ENCODE results near the gene RORC. TPM values are rescaled to one million over a fixed set of nuclear protein-coding genes. Genes with fewer than 3 reads are reported as not detected.
"Not testable (repeated sequence)": the region's sequence is repeated elsewhere in the genome, so short reads cannot be mapped to it uniquely, and the experiment has no call there.

RORC gene
- total RNA-seq, 1 donor from 2014 or later, result not detected

GRCh38 chr1:151790940-151791651, 40.5 kb downstream of the RORC start:
- peak overlapping the region; percentile 95 for H3K27ac Mint-ChIP-seq (ENCODE audit: unreplicated experiment)
- no peak for DNase-seq (ENCODE audit: low spot score)
- peaks cover 21% of the 10 kb centered on the region for H3K4me1 Mint-ChIP-seq (ENCODE audit: low read depth)
- H3K9me3 Mint-ChIP-seq (ENCODE audit: low read depth), result no peaks in the 10 kb centered on the region
- TF ChIP-seq CTCF (IDR thresholded peaks at IDR 0.05), result no peak
- no peaks in the 10 kb centered on the region for H3K36me3 Mint-ChIP-seq (ENCODE audit: low read depth)
- H3K4me3 Mint-ChIP-seq (ENCODE audit: unreplicated experiment), result peak overlapping the region; percentile 90
- no peaks in the 10 kb centered on the region for H3K27me3 Mint-ChIP-seq (ENCODE audit: low read depth)

GRCh38 chr1:151790071-151790939, 41.3 kb downstream of the RORC start, which contains the start of gene TDRKH:
TSS of gene TDRKH (minus strand) at chr1:151790500. CDS start at chr1:151783022, 7,478 bp downstream.
- TF ChIP-seq CTCF (IDR thresholded peaks at IDR 0.05), result peak; percentile 64
- Mint-ChIP-seq H3K9me3 (ENCODE audit: low read depth) (no peaks in the 10 kb centered on the region), H3K27me3 (ENCODE audit: low read depth) (no peaks in the 10 kb centered on the region), H3K36me3 (ENCODE audit: low read depth) (no peaks in the 10 kb centered on the region), H3K27ac (ENCODE audit: unreplicated experiment) (peak within 1 kb of the TSS; percentile 95), H3K4me1 (ENCODE audit: low read depth) (peaks cover 21% of the 10 kb centered on the region), H3K4me3 (ENCODE audit: unreplicated experiment) (peak within 1 kb of the TSS; percentile 90)
- peak; percentile 100 for DNase-seq (ENCODE audit: low spot score)

GRCh38 chr1:151787689-151788088, 43.9 kb downstream of the RORC start:
- H3K9me3 Mint-ChIP-seq (ENCODE audit: low read depth), result no peaks in the 10 kb centered on the region
- H3K27ac Mint-ChIP-seq (ENCODE audit: unreplicated experiment), result no peak overlapping the region
- H3K36me3 Mint-ChIP-seq (ENCODE audit: low read depth), result no peaks in the 10 kb centered on the region
- no peak for DNase-seq (ENCODE audit: low spot score)
- no peak overlapping the region for H3K4me3 Mint-ChIP-seq (ENCODE audit: unreplicated experiment)
- H3K27me3 Mint-ChIP-seq (ENCODE audit: low read depth), result no peaks in the 10 kb centered on the region
- H3K4me1 Mint-ChIP-seq (ENCODE audit: low read depth), result peaks cover 21% of the 10 kb centered on the region
- no peak for TF ChIP-seq CTCF (IDR thresholded peaks at IDR 0.05)

GRCh38 chr1:151783796-151784195, 47.8 kb downstream of the RORC start:
- Mint-ChIP-seq H3K27me3 (ENCODE audit: low read depth) (no peaks in the 10 kb centered on the region), H3K4me1 (ENCODE audit: low read depth) (no peaks in the 10 kb centered on the region), H3K9me3 (ENCODE audit: low read depth) (no peaks in the 10 kb centered on the region), H3K27ac (ENCODE audit: unreplicated experiment) (no peak overlapping the region), H3K4me3 (ENCODE audit: unreplicated experiment) (no peak overlapping the region), H3K36me3 (ENCODE audit: low read depth) (peaks cover 3% of the 10 kb centered on the region)
- no peak for DNase-seq (ENCODE audit: low spot score)
- no peak for TF ChIP-seq CTCF (IDR thresholded peaks at IDR 0.05)

GRCh38 chr1:151782741-151783140, 48.9 kb downstream of the RORC start:
- peaks cover 9% of the 10 kb centered on the region for H3K36me3 Mint-ChIP-seq (ENCODE audit: low read depth)
- no peaks in the 10 kb centered on the region for H3K4me1 Mint-ChIP-seq (ENCODE audit: low read depth)
- H3K27me3 Mint-ChIP-seq (ENCODE audit: low read depth), result no peaks in the 10 kb centered on the region
- H3K9me3 Mint-ChIP-seq (ENCODE audit: low read depth), result no peaks in the 10 kb centered on the region
- DNase-seq (ENCODE audit: low spot score), result no peak
- TF ChIP-seq CTCF (IDR thresholded peaks at IDR 0.05), result no peak
- no peak overlapping the region for H3K4me3 Mint-ChIP-seq (ENCODE audit: unreplicated experiment)
- H3K27ac Mint-ChIP-seq (ENCODE audit: unreplicated experiment), result no peak overlapping the region

GRCh38 chr1:151782026-151782425, 49.6 kb downstream of the RORC start:
- H3K4me1 Mint-ChIP-seq (ENCODE audit: low read depth); H3K36me3 Mint-ChIP-seq (ENCODE audit: low read depth); H3K27me3 Mint-ChIP-seq (ENCODE audit: low read depth); DNase-seq (ENCODE audit: low spot score); H3K27ac Mint-ChIP-seq (ENCODE audit: unreplicated experiment); H3K9me3 Mint-ChIP-seq (ENCODE audit: low read depth); H3K4me3 Mint-ChIP-seq (ENCODE audit: unreplicated experiment): not testable (repeated sequence)

- not testable (repeated sequence) for H3K27ac Mint-ChIP-seq (ENCODE audit: unreplicated experiment); H3K9me3 Mint-ChIP-seq (ENCODE audit: low read depth); H3K4me3 Mint-ChIP-seq (ENCODE audit: unreplicated experiment); H3K27me3 Mint-ChIP-seq (ENCODE audit: low read depth); DNase-seq (ENCODE audit: low spot score); H3K4me1 Mint-ChIP-seq (ENCODE audit: low read depth)
- H3K36me3 Mint-ChIP-seq (ENCODE audit: low read depth), result peaks cover 11% of the 10 kb centered on the region
Measured at GRCh38 chr1:151780736-151781135, 50.9 kb downstream of the RORC start.

All from chondrocyte (in vitro differentiated cells).